Measurements from ENCODE around the gene MCCC2. TPM values are rescaled to one million over a fixed set of nuclear protein-coding genes. Genes with fewer than 3 reads are reported as not detected.

The MCCC2 gene
- total RNA-seq, 1 experiment from 2014 or later, result 51.1 TPM

GRCh38 chr5:71631070-71631469 is 43.9 kb downstream of the MCCC2 start:
- no peaks in the 10 kb centered on the region for H3K9me3 Mint-ChIP-seq (ENCODE audit: unreplicated experiment)
- intact Hi-C loops (cut with micrococcal nuclease), result no loop called here
- ChIA-PET POLR2A (interaction anchor here (1.0 kb wide), 1 partner anchor 23 kb away, joined by 4 read pairs; no protein-coding TSS in a partner anchor), CTCF (no interaction called here)
- H3K4me3 Mint-ChIP-seq (ENCODE audit: unreplicated experiment), result no peak overlapping the region
- peaks cover 48% of the 10 kb centered on the region for H3K36me3 Mint-ChIP-seq (ENCODE audit: insufficient read depth, unreplicated experiment)
- no peaks in the 10 kb centered on the region for H3K27me3 Mint-ChIP-seq (ENCODE audit: insufficient read depth, unreplicated experiment)
- H3K27ac Mint-ChIP-seq (ENCODE audit: low read depth, unreplicated experiment), result no peak overlapping the region
- no TSS peak for BruUV-seq (replicated peaks)
- no peak for TF ChIP-seq CTCF (IDR thresholded peaks at IDR 0.05; ENCODE audit: unreplicated experiment)
- H3K4me1 Mint-ChIP-seq (ENCODE audit: insufficient read depth, unreplicated experiment), result no peaks in the 10 kb centered on the region
- no peak for DNase-seq (ENCODE audit: unreplicated experiment)

GRCh38 chr5:71632168-71632567 is 45.0 kb downstream of the MCCC2 start:
- DNase-seq (ENCODE audit: unreplicated experiment), result no peak
- intact Hi-C loops (cut with micrococcal nuclease), result no loop called here
- no TSS peak for BruUV-seq (replicated peaks)
- H3K4me3 Mint-ChIP-seq (ENCODE audit: unreplicated experiment), result no peak overlapping the region
- no peaks in the 10 kb centered on the region for H3K4me1 Mint-ChIP-seq (ENCODE audit: insufficient read depth, unreplicated experiment)
- peaks cover 40% of the 10 kb centered on the region for H3K36me3 Mint-ChIP-seq (ENCODE audit: insufficient read depth, unreplicated experiment)
- ChIA-PET CTCF (interaction anchor here (0.6 to 0.7 kb wide), 2 partner anchors 21 to 57 kb away, joined by 3 read pairs; no protein-coding TSS in a partner anchor), POLR2A (no interaction called here)
- no peaks in the 10 kb centered on the region for H3K27me3 Mint-ChIP-seq (ENCODE audit: insufficient read depth, unreplicated experiment)
- no peak overlapping the region for H3K27ac Mint-ChIP-seq (ENCODE audit: low read depth, unreplicated experiment)
- H3K9me3 Mint-ChIP-seq (ENCODE audit: unreplicated experiment), result no peaks in the 10 kb centered on the region
- TF ChIP-seq CTCF (IDR thresholded peaks at IDR 0.05; ENCODE audit: unreplicated experiment), result no peak

GRCh38 chr5:71633255-71634155 is 46.4 kb downstream of the MCCC2 start:
- H3K27ac Mint-ChIP-seq (ENCODE audit: low read depth, unreplicated experiment), result no peak overlapping the region
- no peaks in the 10 kb centered on the region for H3K4me1 Mint-ChIP-seq (ENCODE audit: insufficient read depth, unreplicated experiment)
- DNase-seq (ENCODE audit: unreplicated experiment), result no peak
- H3K4me3 Mint-ChIP-seq (ENCODE audit: unreplicated experiment), result no peak overlapping the region
- no peaks in the 10 kb centered on the region for H3K27me3 Mint-ChIP-seq (ENCODE audit: insufficient read depth, unreplicated experiment)
- H3K9me3 Mint-ChIP-seq (ENCODE audit: unreplicated experiment), result no peaks in the 10 kb centered on the region
- H3K36me3 Mint-ChIP-seq (ENCODE audit: insufficient read depth, unreplicated experiment), result peaks cover 53% of the 10 kb centered on the region
- no TSS peak for BruUV-seq (replicated peaks)
- ChIA-PET CTCF (no interaction called here), POLR2A (interaction anchor here (1.0 kb wide), 1 partner anchor 13 kb away, joined by 3 read pairs; no protein-coding TSS in a partner anchor)
- intact Hi-C loops (cut with micrococcal nuclease), result no loop called here
- no peak for TF ChIP-seq CTCF (IDR thresholded peaks at IDR 0.05; ENCODE audit: unreplicated experiment)

- ChIA-PET POLR2A (no interaction called here), CTCF (no interaction called here)
- H3K27ac Mint-ChIP-seq (ENCODE audit: low read depth, unreplicated experiment), result no peak overlapping the region
- intact Hi-C loops (cut with micrococcal nuclease), result no loop called here
- H3K27me3 Mint-ChIP-seq (ENCODE audit: insufficient read depth, unreplicated experiment), result no peaks in the 10 kb centered on the region
- no peaks in the 10 kb centered on the region for H3K9me3 Mint-ChIP-seq (ENCODE audit: unreplicated experiment)
- no peaks in the 10 kb centered on the region for H3K4me1 Mint-ChIP-seq (ENCODE audit: insufficient read depth, unreplicated experiment)
- no peak overlapping the region for H3K4me3 Mint-ChIP-seq (ENCODE audit: unreplicated experiment)
- peaks cover 51% of the 10 kb centered on the region for H3K36me3 Mint-ChIP-seq (ENCODE audit: insufficient read depth, unreplicated experiment)
- no peak for DNase-seq (ENCODE audit: unreplicated experiment)
- no TSS peak for BruUV-seq (replicated peaks)
- no peak for TF ChIP-seq CTCF (IDR thresholded peaks at IDR 0.05; ENCODE audit: unreplicated experiment)
Observed at GRCh38 chr5:71637133-71637532, 50.0 kb downstream of the MCCC2 start.

Data from MCF 10A (cell line).